Hematopoietic multipotent progenitor cell treated with erythropoietin and hydrocortisone succinate and interleukin-3 and kit ligand, for 6 days (in vitro differentiated cells): ENCODE data around the gene AP2S1.
"Not testable (repeated sequence)": the region's sequence is repeated elsewhere in the genome, so short reads cannot be mapped to it uniquely, and the experiment has no call there.

Source experiments
- DNase-seq: peaks from one replicate; pipeline ENCODE4 v3.0.0-alpha.2; 2015

The AP2S1 gene

GRCh38 chr19:46850228-46851203 is at the start of gene AP2S1:
Gene AP2S1, minus strand, starts transcription at chr19:46850846. Its CDS starts 80 bp downstream, at chr19:46850766.
- peak; percentile 99 for DNase-seq

GRCh38 chr19:46900341-46900740 is 49.7 kb upstream of the AP2S1 start:
- DNase-seq, result no peak

- DNase-seq, result peak; percentile 20
Measured at GRCh38 chr19:46898731-46899130, 48.1 kb upstream of the AP2S1 start.

DNA sequence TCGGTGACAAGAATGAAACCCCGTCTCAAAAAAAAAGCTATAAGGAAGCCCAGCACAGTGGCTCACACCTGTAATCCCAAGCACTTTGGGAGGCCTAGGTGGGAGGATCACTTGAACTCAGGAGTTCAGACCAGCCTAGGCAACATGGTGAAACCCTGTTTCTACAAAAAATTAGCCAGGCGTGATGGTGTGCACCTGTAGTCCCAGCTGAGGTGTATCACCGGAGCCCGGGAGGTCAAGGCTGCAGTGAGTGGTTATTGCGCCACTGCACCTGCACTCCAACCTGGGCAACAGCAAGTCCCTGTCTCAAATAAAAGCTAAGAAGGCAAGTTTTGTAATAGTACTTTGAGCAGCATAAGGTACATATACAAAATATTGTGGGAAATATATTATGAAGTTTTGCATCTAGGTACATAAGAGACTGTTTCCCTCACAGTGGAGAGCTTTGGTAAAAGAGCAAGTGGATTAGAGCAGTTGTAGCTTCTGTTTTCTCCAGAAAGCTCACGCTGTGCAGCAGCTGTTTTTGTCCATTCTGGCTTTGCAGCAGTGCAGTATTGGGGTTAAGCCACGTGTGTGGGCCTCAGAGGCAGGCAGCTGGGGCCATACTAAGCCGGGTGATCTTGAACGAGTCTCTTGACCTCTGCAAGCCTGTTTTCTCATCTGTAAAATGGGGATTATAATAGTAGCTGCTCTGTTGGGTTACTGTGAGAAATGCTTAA is 45.6 kb upstream of the AP2S1 start:
- DNase-seq, result no peak

- DNase-seq, result no peak
Measured at GRCh38 chr19:46892252-46893179, 41.9 kb upstream of the AP2S1 start.

GRCh38 chr19:46890423-46891170 is 40.0 kb upstream of the AP2S1 start:
- DNase-seq, result no peak

GRCh38 chr19:46887240-46887782 is 36.7 kb upstream of the AP2S1 start:
- DNase-seq, result no peak

DNA sequence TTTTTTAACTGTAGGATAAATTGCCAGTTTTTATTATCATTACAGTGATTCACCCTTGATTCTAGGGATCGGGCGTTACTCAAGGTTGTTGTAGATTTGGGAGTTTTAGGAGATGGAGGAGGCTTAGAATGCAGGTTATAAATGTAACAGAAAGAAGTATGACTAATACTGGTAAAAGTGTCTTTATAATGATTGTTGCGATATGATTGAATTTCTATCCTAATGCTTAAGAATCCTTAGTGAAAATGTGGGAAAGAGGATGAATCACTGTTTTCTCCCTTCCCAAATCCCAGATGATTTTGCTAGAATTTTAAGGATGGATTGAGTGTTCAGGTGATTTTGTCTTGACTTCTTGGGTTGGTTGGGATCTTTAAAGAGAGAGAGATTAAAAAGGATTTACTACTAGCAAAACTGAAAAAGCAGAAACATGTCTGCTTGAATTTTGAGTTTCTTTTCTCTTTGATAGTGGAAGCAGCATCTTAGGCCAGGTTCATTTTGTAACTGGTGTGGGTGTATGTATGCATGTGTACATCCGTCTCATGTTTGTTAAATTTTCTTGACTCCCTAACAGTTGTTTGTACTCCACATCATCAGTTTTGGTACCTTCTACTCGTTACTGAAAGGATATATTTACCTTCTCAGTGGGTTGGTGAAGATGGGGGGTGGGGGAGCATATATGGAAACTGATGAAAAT is 36.0 kb upstream of the AP2S1 start:
- DNase-seq, result no peak

DNA sequence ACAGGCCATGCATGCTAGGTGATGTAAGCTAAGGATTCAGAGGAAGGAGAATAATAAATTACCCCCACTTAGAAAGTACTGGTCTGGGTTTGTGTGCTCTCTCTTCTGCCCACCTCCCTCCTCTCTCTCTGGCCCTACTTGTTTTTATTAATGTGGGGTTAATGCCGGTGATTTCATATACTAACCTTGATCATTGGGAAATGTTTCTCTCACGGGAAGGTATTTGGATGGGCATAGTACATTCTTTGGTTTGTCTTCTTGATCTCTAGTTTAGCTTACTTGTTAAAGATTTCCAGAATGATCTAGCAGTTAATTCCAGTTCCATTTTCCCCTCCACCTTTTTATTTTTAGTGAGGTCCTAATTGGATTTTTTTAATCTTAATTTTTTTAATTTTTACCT is 34.8 kb upstream of the AP2S1 start:
- no peak for DNase-seq

DNA sequence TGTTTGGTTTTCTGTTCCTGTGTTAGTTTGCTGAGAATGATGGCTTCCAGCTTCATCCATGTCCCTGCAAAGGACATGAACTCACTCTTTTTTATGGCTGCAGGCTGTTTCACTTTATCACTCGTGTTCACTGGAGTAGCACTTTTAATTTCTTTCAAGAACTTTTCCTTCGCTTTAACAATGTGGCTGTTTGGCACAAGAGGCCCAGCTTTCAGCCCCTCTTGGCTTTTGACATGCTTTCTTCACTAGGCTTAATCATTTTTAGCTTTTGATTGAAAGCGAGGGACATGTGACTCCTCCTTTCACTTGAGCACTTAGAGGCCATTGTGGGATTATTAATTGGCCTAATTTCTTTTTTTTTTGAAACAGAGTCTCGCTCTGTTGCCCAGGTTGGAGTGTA is 32.1 kb upstream of the AP2S1 start:
- not testable (repeated sequence) for DNase-seq

DNA sequence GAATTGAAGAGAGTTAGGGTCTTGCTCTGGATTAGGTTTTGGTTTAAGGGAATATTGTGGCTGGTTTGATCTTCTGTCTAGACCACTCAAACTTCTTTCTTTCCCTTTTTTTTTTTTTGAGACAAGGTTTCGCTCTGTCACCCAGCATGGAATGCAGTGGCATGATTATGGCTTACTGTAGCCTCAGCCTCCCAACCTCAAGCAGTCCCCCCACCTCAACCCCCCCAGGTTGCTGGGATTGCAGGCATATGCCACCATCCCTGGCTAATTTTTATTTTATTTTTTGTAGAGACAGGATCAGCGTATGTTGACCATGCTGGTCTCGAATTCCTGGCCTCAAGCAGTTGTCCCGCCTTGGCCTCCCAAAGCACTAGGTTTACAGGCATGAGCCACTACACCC is 31.4 kb upstream of the AP2S1 start:
- no peak for DNase-seq

DNA sequence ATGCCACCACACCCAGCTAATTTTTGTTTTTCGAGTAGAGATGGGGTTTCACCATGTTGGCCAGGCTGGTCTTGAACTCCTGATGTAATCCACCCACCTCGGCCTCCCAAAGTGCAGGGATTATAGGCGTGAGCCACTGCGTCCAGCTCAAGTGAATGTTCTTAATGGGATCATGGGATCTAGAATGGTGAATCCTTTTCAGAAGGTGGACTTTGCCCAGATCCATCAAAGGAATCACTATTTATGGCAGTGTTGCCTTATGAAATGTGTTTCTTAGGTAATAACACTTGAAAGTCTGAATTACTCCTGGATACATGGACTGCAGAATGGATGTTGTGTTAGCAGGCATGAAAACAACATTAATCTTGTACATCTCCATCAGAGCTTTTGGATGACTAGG is 30.4 kb upstream of the AP2S1 start:
- DNase-seq, result no peak

- DNase-seq, result no peak
Measured at GRCh38 chr19:46880431-46880830, 29.8 kb upstream of the AP2S1 start.

DNA sequence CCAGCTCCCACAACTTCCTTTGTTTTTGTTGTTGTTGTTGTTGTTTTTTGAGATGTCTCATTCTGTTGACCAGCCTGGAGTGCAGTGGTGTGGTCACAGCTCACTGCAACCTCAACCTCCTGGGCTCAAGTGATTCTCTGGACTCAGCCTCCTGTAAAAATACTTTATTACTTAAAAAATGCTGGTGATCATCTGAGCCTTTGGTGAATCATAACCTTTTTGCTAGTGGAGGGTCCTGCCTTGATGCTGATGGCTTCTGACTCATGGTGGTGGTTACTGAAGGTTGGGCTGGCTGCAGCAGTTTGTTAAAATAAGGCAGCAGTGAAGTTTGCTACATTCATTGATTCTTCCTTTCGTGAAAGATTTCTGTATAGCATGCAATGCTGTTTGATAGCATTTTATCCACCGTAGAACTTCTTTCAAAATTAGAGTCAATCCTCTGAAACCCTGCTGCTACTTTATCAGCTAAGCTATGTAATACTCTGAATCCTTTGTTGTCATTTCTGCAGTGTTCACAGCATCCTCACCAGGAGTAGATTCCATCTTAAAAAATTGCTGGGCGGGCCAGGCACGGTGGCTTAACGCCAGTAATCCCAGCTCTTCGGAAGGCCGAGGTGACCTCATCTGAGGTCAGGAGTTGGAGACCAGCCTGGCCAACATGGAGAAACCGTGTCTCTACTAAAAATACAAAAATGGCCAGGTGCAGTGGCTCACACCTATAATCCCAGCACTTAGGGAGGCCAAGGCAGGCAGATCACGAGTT is 28.1 kb upstream of the AP2S1 start:
- DNase-seq, result no peak

GRCh38 chr19:46875657-46876056 is 25.0 kb upstream of the AP2S1 start:
- no peak for DNase-seq

- no peak for DNase-seq
Measured at GRCh38 chr19:46875234-46875633, 24.6 kb upstream of the AP2S1 start.

DNA sequence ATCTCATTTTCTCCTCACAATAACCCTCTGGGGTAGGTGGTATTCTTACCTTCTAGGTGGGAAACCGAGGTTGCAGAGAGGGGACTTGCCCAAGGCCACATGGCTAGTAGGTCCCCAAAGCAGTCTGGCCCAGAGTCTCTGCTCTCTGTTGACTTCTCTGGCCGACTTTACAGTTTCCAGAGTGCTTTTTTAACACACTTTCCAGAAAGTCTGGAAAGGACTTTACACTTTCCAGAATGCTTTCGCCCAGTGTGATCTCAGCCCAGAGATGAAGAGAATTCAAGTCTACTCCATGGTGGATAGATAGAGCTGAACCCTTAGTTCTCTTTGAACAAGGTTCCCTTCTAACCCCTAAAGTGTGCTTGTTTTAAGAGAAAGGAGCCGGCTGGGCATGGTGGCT is 22.3 kb upstream of the AP2S1 start:
- no peak for DNase-seq

DNA sequence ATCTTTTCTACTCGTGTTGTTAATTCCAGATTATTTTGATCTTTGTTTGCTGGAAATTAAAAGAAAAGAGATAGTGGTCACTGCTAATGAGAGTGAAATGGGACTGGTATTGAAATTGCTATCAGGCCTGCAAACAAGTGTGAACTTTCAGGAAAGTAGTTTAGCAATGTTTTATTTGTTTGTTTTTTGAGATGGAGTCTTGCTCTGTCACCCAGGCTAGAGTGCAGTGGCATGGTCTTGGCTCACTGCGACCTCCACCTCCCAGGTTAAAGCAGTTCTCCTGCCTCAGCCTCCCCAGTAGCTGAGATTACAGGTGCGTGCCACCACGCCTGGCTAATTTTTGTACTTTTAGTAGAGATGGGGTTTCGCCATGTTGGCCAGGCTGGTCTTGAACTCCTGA is 20.5 kb upstream of the AP2S1 start:
- DNase-seq, result not testable (repeated sequence)

- no peak for DNase-seq
Measured at GRCh38 chr19:46868025-46868802, 17.6 kb upstream of the AP2S1 start.

DNA sequence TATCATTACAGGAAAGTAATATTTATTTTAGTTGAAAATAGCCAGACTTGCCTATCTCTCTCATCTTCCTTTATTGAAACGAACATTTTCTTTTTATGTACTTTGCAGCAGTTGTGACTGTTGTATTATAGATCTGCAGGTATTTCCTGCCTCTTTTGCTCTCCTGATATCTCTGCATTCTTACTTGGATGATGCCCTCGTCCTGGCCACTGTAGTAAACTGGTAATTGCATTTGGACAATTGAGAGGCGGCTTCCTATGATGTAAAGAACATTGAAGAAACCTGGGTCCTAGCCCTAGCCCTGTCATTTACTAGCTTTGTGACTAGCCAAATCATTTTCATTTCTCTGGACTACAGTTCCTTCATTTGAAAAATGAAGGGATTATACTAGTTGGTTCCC is 16.5 kb upstream of the AP2S1 start:
- no peak for DNase-seq
